Caco-2 (cell line): ENCODE data around the gene NTN5. TPM values are rescaled to one million over a fixed set of nuclear protein-coding genes. Genes with fewer than 3 reads are reported as not detected.
A peak's percentile ranks its signal among the peaks of the same experiment; 100 is the strongest.

Experiments
- BruUV-seq: library from RNA; stranded (reverse); fragments of 400-500 nt; replicated peaks from 2 replicates; lab custom pipeline; 2021; lab: Mats Ljungman, UMichigan
- CTCF ChIA-PET: fragments of 300-600 bp; sonication (Branson Sonifier 250); formaldehyde crosslinking; loops from one replicate; lab custom pipeline; 2022; ENCODE audit warnings: antibody characterized with exemption; lab: Charles Lee
- POLR2A ChIA-PET: fragments of 300-600 bp; sonication (Branson Sonifier 250); formaldehyde crosslinking; loops from one replicate; lab custom pipeline; 2022; ENCODE audit warnings: antibody characterized with exemption; lab: Charles Lee
- DNase-seq, 2 experiments: peaks; one replicate each; pipeline versions ENCODE4 v3.0.0 to v3.0.0-alpha.2; 2020 to 2022
- H3K27me3 ChIP-seq: replicated peaks from 2 replicates; pipeline ENCODE4 v1.6.0; 2011; ENCODE audit warnings: low read length; ENCODE audit not compliant: control insufficient read depth, insufficient read depth
- H3K36me3 ChIP-seq: 2 replicates; pipeline ENCODE4 v1.5.1; 2011; ENCODE audit warnings: low read length; ENCODE audit not compliant: control insufficient read depth, insufficient read depth
- H3K4me1 ChIP-seq: fragments of 250-450 bp; sonication (Bioruptor Pico); 2 replicates; pipeline ENCODE4 v1.5.1; 2020; ENCODE audit warnings: mild to moderate bottlenecking
- H3K4me3 ChIP-seq: 2 replicates; pipeline ENCODE4 v1.5.1; 2011; ENCODE audit warnings: low read depth, mild to moderate bottlenecking, control low read depth, low read length
- H3K9me3 ChIP-seq: fragments of 250-450 bp; sonication (Bioruptor Pico); 2 replicates; pipeline ENCODE4 v1.5.1; 2020; ENCODE audit warnings: mild to moderate bottlenecking, moderate library complexity
- H3K27ac Mint-ChIP-seq: one replicate; pipeline ENCODE4 v1.8.0; 2022; ENCODE audit warnings: mixed read lengths; ENCODE audit not compliant: unreplicated experiment
- H3K27me3 Mint-ChIP-seq: one replicate; pipeline ENCODE4 v1.8.0; 2022; ENCODE audit warnings: mixed read lengths; ENCODE audit not compliant: insufficient read depth, unreplicated experiment
- H3K36me3 Mint-ChIP-seq: one replicate; pipeline ENCODE4 v1.8.0; 2022; ENCODE audit warnings: mild to moderate bottlenecking, mixed read lengths; ENCODE audit not compliant: insufficient read depth, unreplicated experiment
- H3K4me1 Mint-ChIP-seq: one replicate; pipeline ENCODE4 v1.8.0; 2022; ENCODE audit warnings: low read depth, mixed read lengths; ENCODE audit not compliant: unreplicated experiment
- H3K4me3 Mint-ChIP-seq: one replicate; pipeline ENCODE4 v1.8.0; 2022; ENCODE audit warnings: mild to moderate bottlenecking, moderate library complexity, mixed read lengths; ENCODE audit not compliant: unreplicated experiment
- H3K9me3 Mint-ChIP-seq: one replicate; pipeline ENCODE4 v1.8.0; 2022; ENCODE audit warnings: mixed read lengths; ENCODE audit not compliant: unreplicated experiment
- intact Hi-C: fragments of 100-400 bp; cut with micrococcal nuclease; formaldehyde crosslinking; loops from one replicate; pipeline ENCODE4 v1.10.0; 2022; ENCODE audit not compliant: unreplicated experiment
- total RNA-seq: library from RNA; stranded (reverse); gene quantifications from 2 replicates; pipeline ENCODE4 v1.2.3, GENCODE V29; 2022
- TF ChIP-seq, protein P1 (sequence below), 2 experiments: fragments of 200-600 bp in 1 of 2; IDR thresholded peaks; 1 replicate in 1 of 2; 2 replicates in 1 of 2; pipeline versions ENCODE4 v1.5.1 to v1.8.0; 2011 to 2022; ENCODE audit warnings: antibody characterized with exemption in 1 of 2, control low read depth in 1 of 2, inconsistent platforms in 1 of 2, low read depth in 1 of 2, low read length in 1 of 2, mild to moderate bottlenecking in 1 of 2, moderate library complexity in 1 of 2; ENCODE audit not compliant: insufficient read depth in 1 of 2, severe bottlenecking in 1 of 2, unreplicated experiment in 1 of 2

The NTN5 gene
- total RNA-seq, 1 experiment from 2014 or later, result 0.34 TPM

DNA sequence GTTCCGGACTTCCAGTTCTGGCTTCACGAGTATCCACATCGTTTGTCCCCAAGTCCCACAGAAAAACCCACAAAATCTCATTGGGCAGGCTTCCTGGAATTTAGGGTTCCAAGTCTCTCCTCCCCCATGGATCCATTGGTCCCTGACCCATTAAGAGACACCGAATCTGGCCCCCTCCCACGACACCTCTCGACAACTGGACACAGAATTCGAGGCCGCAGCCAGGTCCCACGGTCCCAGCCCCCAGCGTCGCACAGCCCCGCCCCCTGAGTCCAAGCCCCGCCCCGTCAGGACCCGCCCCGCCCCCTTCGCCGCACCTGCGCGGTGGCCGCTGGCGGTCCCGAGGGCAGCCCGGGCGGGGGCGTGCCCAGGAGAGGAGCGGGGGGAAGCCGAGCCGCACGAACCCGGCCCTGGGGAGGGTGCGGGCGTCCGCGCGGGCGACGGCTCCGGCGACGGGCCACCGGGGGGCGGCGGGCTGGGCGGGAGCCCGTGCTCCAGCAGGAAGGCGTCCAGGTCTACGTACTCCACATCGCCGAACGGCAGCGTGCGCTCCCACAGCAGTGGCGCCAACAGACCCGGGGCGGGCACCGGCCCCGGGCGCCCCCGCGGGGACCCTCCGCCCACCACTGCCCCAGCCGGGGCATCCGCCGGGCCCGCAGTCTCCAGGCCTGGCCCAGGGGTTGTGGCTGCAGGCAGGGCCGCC lies 37.4 kb downstream of the NTN5 start:
- intact Hi-C loops, result loop anchor here (5.0 kb wide), 2 partner anchors 202 to 327 kb away; partner anchors contain the start of gene HSD17B14
- Mint-ChIP-seq H3K27ac (peak overlapping the region; percentile 93), H3K36me3 (peaks cover 73% of the 10 kb centered on the region), H3K9me3 (peaks cover 9% of the 10 kb centered on the region), H3K27me3 (no peaks in the 10 kb centered on the region), H3K4me3 (peak overlapping the region; percentile 80), H3K4me1 (peaks cover 36% of the 10 kb centered on the region)
- Histone ChIP-seq H3K4me1 (peaks cover 45% of the 10 kb centered on the region), H3K9me3 (no peaks in the 10 kb centered on the region), H3K36me3 (0 out of 2 replicates have a peak, but pooled peaks cover 1% of the 10 kb centered on the region), H3K4me3 (peak overlapping the region; percentile 53), H3K27me3 (no peaks in the 10 kb centered on the region)
- DNase-seq, result peak; percentile 77 to 85
- POLR2A ChIA-PET, result interaction anchor here (2.6 kb wide), 1 partner anchor 17 kb away, joined by 37 read pairs; the partner anchor contains the start of genes RPL18 and SPHK2
- CTCF ChIA-PET, result no interaction called here
- BruUV-seq, result no TSS peak
- TF ChIP-seq, protein P1, sequence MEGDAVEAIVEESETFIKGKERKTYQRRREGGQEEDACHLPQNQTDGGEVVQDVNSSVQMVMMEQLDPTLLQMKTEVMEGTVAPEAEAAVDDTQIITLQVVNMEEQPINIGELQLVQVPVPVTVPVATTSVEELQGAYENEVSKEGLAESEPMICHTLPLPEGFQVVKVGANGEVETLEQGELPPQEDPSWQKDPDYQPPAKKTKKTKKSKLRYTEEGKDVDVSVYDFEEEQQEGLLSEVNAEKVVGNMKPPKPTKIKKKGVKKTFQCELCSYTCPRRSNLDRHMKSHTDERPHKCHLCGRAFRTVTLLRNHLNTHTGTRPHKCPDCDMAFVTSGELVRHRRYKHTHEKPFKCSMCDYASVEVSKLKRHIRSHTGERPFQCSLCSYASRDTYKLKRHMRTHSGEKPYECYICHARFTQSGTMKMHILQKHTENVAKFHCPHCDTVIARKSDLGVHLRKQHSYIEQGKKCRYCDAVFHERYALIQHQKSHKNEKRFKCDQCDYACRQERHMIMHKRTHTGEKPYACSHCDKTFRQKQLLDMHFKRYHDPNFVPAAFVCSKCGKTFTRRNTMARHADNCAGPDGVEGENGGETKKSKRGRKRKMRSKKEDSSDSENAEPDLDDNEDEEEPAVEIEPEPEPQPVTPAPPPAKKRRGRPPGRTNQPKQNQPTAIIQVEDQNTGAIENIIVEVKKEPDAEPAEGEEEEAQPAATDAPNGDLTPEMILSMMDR (IDR thresholded peaks at IDR 0.05; ENCODE audit: insufficient read depth in 1 of 2, low read depth in 1 of 2, low read length in 1 of 2, severe bottlenecking in 1 of 2, unreplicated experiment in 1 of 2), result no peak

DNA sequence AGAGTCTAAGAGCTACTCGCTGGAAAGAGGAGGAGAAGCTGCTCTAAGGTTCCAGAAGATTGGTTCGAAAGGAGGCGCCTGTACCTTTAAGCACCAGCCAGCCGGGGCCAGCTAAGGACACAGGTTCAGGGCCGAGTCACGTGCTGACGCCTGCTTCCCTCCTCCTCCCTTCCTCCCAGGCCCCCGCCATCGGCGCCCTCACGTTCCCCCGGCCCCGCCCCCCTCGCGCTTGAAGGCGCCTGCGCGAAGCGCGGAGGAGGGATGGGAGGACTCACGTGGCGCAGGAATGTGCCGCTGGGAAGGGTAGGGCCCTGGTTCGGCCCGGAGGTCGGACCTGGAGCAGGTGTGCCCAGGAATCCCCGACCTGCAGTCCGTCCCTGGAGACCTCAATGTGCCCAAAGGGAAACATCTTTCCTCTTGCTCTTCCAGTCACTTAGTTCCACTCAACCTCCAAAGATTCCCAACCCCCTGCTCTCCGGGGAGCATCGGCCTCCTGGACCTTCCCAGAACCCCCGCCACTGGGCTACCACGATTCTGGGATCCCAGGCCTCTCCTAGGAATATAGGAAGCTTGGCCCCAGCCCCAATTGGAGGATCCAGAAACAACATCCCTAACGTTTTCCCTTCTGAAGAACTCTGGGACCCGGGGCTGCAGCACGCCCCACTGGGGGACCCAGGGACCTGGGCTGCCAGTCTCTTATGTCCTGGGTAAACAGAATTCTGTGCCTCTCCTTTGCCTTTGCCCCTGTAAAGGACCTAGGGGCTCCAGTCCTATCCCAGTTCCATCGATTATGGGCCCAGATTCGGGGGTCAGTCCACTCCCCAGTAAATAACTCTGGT lies 38.2 kb downstream of the NTN5 start:
- ChIA-PET CTCF (interaction anchor here (0.6 to 1.2 kb wide), 2 partner anchors 16 to 50 kb away, joined by 3 to 4 read pairs; partner anchors contain the start of genes RPL18 and SPHK2), POLR2A (interaction anchor here (0.5 to 2.6 kb wide), 4 partner anchors 10 to 976 kb away, joined by 4 to 37 read pairs (median 13); partner anchors contain the start of genes PPP1R15A, RPL18 and SPHK2)
- Histone ChIP-seq H3K4me1 (peaks cover 45% of the 10 kb centered on the region), H3K36me3 (0 out of 2 replicates have a peak, but pooled peaks cover 1% of the 10 kb centered on the region), H3K4me3 (peak overlapping the region; percentile 53), H3K27me3 (no peaks in the 10 kb centered on the region), H3K9me3 (no peaks in the 10 kb centered on the region)
- intact Hi-C loops, result loop anchor here (5.0 kb wide), 2 partner anchors 203 to 328 kb away; partner anchors contain the start of gene HSD17B14
- H3K9me3 Mint-ChIP-seq, result peaks cover 9% of the 10 kb centered on the region
- no peaks in the 10 kb centered on the region for H3K27me3 Mint-ChIP-seq
- TF ChIP-seq, protein P1 (IDR thresholded peaks at IDR 0.05; ENCODE audit: insufficient read depth in 1 of 2, low read depth in 1 of 2, low read length in 1 of 2, severe bottlenecking in 1 of 2, unreplicated experiment in 1 of 2), result no peak
- H3K36me3 Mint-ChIP-seq, result peaks cover 80% of the 10 kb centered on the region
- H3K4me1 Mint-ChIP-seq, result peaks cover 36% of the 10 kb centered on the region
- TSS peak; percentile 95 for BruUV-seq
- DNase-seq, result peak; percentile 98 to 99
- peak overlapping the region; percentile 80 for H3K4me3 Mint-ChIP-seq
- peak overlapping the region; percentile 93 for H3K27ac Mint-ChIP-seq

DNA sequence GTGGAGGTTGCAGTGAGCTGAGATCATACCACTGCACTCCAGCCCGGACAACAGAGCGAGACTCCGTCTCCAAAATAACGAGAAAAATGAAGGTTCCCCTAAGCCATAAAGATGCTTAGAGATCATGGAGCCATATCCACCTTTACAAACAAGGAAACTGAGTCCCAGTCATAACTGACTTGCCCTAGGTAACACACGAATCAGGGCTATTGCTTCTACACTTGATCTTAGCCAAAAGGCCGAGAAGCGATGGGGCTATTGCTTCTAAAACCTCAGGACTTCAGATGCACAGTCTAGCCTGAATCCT lies 38.8 kb downstream of the NTN5 start:
- TF ChIP-seq, protein P1 (IDR thresholded peaks at IDR 0.05; ENCODE audit: insufficient read depth in 1 of 2, low read depth in 1 of 2, low read length in 1 of 2, severe bottlenecking in 1 of 2, unreplicated experiment in 1 of 2), result no peak
- DNase-seq, result no peak
- intact Hi-C loops, result no loop called here
- H3K4me3 ChIP-seq, result peak overlapping the region; percentile 22
- H3K36me3 Mint-ChIP-seq, result peaks cover 82% of the 10 kb centered on the region
- peaks cover 9% of the 10 kb centered on the region for H3K9me3 Mint-ChIP-seq
- H3K4me3 Mint-ChIP-seq, result peak overlapping the region; percentile 80
- H3K9me3 ChIP-seq, result no peaks in the 10 kb centered on the region
- peaks cover 45% of the 10 kb centered on the region for H3K4me1 ChIP-seq
- H3K4me1 Mint-ChIP-seq, result peaks cover 34% of the 10 kb centered on the region
- H3K27me3 ChIP-seq, result no peaks in the 10 kb centered on the region
- 0 out of 2 replicates have a peak, but pooled peaks cover 1% of the 10 kb centered on the region for H3K36me3 ChIP-seq
- POLR2A ChIA-PET, result interaction anchor here (0.5 to 2.6 kb wide), 4 partner anchors 10 to 976 kb away, joined by 4 to 37 read pairs (median 13); partner anchors contain the start of genes PPP1R15A, RPL18 and SPHK2
- CTCF ChIA-PET, result interaction anchor here (0.6 to 1.2 kb wide), 3 partner anchors 15 to 243 kb away, joined by 3 to 4 read pairs (median 3); partner anchors contain the start of genes KDELR1, RPL18 and SPHK2
- H3K27ac Mint-ChIP-seq, result peak overlapping the region; percentile 93
- no peaks in the 10 kb centered on the region for H3K27me3 Mint-ChIP-seq
- no TSS peak for BruUV-seq
